Activated naive CD4-positive, alpha-beta T cell treated with anti-CD3 and anti-CD28 coated beads, Interleukin-2, amount 50 U/mL, for 16 hours (primary cell): ENCODE measurements around the gene IER3.
A peak's percentile ranks its signal among the peaks of the same experiment; 100 is the strongest.

Experiments used
- DNase-seq: peaks from one replicate; pipeline ENCODE4 v3.0.0-alpha.2; 2020

IER3 gene, protein sequence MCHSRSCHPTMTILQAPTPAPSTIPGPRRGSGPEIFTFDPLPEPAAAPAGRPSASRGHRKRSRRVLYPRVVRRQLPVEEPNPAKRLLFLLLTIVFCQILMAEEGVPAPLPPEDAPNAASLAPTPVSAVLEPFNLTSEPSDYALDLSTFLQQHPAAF

DNA sequence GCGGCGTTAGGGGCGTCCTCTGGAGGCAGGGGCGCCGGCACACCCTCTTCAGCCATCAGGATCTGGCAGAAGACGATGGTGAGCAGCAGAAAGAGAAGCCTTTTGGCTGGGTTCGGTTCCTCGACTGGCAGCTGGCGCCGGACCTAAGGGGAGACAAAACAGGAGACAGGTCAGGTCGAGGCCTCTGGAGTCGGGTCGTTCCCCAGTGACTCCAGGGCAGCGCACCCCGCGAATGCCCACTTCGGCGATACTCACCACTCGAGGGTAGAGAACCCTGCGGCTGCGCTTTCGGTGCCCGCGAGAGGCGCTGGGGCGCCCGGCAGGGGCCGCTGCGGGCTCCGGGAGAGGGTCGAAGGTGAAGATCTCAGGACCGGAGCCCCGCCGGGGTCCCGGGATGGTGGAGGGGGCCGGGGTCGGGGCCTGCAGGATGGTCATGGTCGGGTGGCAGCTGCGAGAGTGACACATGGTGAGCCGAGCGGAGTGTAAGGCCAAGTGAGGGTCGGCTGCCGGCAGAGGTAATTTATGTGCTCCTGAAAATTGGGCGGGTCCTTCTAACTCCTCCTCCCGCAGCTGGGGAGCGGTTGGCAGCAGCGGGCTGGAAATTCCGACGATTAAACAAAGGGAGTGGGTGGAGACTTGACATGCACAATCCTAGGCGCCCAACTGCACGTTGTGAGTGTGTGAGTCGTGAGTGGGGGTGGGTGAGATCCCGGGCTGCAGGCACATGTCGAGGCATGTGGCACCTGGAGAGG lies at the start of gene IER3:
Gene IER3, minus strand, starts transcription at position 494 of the 752 bp plus-strand sequence. Its CDS starts 29 bp downstream, at position 465.
- DNase-seq: peak; percentile 86

DNA sequence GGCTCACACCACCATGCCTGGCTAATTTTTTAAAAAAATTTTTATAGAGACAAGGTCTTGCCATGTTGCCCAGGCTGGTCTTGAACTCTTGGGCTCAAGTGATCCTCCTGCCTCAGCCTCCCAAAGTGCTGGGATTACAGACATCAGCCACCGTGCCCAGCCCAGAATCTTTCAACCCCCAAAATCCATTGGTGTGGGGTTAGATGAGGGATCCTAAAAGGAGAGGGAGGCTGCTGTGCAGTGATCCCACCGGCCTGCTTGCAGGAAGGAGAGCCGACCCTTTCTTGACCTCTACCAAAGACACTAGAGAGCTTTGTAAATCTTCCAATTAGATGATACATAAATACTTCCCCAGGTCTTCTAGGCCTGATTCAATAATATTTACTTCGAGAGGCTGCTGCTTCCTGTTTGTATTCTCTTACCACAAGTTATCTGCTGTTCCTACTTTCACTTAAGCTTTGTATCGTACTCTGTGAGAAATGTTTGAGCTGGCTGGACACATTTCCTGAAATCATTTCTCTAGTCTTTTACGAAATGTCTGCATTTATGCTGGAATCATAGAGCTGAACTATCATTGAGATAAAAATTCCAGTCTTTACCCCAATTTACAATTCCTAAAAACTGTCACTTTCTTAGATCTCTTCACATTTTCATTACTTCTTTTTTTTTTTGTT lies 49.3 kb upstream of the IER3 start:
- no peak for DNase-seq

DNA sequence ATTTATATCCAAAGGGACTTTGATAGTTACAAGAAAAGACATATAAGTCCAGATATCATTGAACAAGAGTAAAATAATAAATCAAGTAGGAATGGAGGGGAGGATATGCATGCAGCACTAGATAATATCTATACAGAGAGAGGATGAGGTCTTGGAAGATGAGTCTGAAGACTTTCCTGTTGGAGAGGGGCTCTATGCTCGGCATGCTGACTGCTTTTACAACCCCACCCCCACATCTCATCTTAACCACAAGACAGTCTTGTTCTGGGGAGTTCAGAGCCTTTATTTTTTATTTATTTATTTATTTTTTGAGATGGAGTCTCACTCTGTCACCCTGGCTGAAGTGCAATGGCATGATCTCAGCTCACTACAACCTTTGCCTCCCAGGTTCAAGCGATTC lies 48.4 kb upstream of the IER3 start:
- DNase-seq: no peak

DNA sequence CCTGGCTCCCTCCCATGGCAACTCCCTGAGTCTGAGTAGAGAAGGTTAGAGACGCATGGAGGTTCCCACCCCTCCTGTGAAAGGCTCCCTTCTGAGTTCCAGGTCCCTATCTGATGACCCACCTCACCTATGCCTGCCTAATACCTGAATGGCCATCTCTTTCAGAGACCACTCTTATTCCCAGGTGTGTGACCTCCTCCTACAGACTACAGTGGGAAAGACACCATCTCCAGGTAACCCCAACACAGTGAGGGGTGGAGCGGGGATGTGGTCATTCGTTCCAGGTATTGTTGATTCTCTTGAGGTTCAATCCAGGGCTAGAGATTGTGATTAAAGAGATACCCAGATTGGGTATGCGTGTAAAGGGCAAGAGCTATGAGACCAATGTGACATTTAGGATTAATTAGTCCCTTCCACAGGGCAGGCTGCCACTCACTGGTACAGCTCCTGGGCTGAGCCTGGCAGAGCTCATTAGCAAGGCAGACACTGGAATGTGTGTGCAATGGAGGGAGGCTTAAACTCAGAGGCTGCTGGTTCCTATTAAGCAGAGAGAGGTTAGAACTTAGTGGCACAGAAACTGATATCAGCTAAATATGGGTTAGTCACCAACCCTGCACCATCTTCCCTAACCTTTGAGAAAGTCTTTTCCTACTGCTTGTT lies 46.5 kb upstream of the IER3 start:
- DNase-seq: no peak

DNA sequence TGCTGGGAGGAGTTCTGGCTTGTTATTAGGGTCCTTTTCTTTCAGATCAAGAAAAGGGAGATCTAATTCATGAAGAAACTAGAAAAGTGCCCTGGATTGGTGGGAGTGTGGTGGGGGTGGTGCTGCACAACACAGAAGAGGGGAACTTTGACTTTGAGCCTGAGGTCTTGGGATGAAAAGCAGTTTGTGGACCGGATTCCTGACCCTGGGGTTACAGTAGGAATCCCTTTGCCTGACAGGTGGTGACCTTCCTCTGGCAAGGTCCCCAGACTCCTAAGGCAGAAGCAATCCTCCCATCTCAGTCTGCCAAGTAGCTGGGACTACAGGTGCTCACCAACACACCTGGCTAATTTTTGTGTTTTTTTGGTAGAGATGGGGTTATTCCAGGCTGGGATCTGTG lies 45.3 kb upstream of the IER3 start:
- DNase-seq: no peak

DNA sequence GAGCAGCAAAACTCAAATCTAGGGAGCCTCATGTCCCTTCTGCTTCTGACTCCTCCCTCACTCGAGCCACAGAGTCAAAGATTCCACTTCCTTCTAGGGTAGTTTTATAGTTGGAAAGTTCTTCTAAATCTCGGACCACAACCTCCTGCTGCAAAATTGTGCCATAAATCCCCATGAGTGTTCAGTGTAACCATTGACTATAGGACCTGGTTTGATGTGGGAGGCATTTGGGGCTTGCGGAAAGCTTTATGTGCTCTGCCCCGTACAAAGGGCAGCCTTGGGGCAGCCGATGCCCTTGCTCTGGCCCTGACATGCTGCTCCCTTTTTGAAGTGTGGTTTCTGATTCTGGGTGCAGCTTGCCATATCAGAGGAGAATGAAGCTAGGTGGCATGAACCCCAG lies 43.6 kb upstream of the IER3 start:
- no peak for DNase-seq

DNA sequence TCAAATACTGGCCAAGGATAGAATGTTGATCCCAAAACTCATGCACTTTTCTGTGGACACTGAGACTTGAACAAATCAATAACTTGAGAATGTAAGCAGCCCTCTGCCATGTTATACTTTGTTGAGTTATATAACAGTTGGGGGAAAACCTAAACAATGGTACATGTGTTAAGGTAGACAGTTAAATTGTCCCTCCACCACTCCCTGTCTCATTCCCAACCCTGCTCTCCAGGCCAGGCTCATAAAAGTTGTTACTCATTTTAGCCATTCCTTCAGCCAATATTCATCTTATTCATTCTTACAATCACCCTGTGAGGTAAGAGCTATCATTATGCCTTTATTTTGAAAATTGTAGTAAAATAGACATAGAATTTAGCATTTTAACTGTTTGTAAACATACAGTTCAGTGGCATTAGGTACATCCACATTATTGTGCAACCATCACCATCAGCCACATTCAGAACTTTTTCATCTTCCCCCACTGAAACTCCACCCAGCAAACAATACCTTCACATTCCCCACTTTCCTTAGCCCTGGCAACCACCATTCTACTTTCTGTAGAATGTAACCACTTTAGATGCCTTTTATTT lies 38.2 kb upstream of the IER3 start:
- no peak for DNase-seq

DNA sequence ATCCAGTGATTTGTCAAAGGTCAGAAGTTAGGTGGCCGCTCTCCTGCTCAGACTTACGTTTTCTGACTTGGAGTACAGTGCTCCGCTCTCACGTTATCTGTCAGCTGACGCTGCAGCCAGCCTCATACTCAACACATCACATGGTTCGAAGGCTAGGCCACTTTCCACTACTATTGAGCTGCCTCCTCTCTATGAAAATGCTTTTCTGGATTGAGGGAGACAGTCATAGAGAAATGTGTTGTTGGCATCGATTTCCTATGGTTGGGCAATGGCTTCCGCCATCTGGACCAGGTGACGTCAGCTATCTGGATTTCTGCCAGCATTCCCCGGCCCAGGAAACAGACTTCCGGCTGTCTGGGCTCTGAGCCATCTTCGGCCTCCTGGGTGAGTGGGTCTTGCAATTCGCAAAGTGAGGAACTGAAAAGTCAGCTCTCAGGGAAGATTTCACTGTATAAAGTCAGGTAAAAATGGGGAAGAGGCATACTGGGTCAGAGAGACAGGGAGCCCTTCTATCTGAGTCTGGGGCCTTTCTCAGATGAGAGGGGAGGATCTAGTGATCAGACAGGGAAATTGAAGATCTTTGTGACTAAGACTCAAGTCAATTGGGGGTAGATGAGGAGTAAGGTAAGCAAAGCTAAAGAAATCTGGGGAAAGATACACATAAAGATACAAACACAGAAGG lies 37.5 kb upstream of the IER3 start:
- peak; percentile 21 for DNase-seq

DNA sequence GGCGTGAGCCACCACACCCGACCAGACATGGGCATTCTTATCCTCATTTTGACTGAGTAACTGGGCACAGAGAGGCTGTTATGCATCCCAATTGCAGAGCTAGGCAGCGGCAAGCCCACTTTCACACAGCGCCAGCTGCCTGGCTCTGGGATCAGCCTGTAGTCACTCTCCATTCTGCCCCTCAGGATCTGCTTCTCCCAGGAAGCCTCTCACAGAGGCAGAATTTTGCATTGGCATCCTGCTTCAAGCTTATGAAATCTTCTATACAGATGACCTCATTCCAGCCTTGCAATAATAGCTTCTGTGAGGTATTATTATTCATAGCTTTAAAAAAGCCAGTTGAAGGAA lies 37.0 kb upstream of the IER3 start:
- no peak for DNase-seq

DNA sequence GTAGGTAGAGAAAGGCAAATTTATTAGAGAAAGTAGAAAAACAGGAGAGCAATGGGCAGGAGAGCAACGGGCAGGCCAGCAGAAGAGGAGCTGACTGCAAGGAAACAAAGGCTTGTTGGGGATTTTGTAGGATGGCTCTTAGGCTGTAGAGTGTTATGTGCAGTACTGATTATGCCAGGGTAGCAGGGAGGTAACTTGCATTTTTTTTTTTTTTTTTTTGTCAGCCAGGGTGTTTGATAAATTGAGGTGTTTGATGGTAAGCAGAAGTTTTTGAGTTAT lies 36.2 kb upstream of the IER3 start:
- DNase-seq: no peak

DNA sequence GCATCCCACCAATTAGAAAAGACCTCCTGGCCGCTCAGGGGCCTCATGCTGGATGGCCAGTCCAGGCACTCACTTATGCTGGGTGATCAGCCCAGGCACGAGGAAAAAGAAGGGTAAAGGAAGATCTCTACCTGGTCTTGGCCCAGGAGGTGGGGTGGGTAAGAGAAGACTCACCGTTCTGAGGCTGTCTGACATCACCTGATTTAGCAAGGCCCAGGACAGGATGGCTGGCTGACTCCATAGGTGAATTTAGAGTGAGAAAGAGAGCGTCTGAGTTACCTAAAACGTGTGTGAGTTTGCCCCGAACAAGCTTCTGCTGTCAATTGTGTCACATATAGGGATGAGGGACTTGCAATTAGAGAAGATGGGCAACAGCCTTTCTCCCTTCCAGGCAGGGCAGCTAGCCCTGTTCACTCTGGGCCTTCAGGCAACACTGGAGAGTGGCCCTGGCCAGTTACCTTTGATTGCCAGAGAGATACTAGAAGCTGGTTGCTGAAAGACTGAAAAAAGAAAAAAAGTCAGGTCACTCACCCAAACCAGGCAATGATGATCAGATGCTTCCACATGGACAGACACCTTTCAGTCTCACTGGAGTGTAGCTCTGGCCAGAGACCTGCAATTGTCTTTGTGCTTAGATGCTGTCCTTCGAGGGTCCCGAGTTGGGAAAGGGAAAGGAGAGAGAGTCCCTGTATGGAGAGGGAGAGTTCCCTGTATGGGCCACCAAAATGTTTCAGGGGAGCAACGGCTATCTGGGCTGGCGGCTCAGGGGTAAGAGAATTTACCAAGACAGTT lies 35.7 kb upstream of the IER3 start:
- DNase-seq: no peak

DNA sequence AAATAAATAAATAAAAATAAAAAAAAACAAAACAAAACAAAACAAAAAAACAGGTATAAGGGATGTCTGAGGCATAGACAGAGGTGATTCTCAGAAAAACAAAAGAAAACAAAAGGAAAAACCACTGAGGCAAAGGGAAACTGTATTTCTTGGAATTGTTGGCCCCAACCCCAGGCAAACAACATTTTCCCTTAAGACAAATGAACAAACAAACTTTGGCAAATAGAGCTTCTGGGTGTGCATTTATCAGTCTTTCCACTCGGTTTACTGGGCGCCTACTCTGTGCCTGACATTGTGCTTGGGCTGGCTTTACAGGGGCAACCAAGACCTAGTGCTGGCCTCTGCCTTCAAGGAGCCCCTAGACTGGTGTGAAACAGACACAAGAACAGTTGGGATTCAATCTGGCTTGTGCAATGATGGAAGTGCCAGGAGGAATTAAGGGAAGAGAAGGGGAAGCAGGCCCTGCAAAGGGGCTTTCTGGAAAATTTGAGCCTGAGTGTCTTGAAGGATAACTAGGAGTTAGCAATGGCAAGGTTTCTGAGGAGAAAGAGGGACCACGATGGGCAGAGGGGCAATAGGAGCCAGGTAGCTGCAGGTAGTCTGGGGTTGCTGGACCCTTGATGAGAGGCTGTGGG lies 33.8 kb upstream of the IER3 start:
- no peak for DNase-seq

DNA sequence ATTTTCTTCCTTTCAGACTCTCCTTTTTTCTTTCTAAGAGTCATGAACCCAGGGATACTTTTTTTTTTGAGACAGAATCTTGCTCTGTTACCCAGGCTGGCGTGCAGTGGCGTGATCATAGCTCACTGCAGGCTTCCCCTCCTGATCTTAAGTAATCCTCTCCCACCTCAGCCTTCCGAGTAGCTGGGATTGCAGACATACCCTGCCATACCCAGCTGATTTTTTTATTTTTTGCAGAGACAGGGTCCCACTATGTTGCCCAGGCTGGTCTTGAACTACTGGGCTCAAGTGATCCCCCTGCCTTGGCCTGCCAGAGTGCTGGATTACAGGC lies 32.8 kb upstream of the IER3 start:
- DNase-seq: no peak

DNA sequence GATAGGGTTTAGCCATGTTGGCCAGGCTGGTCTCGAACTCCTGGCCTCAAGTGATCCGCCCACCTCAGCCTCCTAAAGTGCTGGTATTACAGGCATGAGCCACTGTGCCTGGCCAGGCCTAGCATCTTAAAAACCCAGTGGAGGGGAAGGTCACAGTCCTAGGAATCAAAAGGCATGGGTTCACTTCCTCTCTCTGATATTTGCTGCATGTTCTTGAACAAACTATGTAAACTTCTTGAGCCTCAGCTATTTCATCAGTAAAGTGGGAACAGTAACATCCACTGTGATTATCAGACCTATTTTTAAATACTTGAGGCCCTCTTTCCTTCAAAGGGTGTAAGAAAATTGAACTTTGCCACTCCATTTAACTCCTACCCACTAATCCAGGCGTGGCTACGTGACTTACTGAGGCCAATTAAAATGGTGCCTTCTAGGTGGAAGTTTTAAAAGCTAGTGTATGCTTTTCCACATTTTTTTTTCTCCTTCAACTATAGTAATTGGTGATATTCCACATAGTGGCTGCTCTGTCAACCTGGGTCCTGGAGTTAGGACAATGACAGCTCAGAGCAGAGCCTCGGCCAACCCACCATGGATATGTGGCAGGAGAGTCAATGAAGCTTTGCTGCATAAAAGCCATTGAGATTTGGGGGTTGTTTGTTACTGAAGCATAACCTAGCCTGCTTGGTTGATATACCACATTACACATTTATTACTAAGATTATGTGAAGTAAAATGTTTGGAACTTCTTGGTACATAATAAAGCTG lies 32.2 kb upstream of the IER3 start:
- no peak for DNase-seq

DNA sequence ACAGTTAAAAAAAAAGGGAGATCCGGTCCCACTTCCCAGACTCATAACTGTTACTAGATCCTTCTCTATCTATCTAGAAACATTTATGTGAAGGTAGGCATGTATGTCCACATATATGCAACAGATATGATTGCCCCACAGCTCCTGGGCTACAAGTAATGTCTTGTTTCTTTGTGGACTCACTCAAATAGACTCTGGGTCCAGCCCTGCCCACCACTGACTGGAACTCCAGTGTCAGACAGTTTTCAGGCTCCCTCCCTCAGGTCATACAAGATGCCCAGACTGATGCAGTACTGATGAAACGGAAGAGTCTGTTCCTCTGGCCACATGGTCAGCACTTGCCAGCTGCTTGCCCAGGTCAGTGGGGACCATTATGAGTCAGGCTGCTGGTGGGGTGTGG lies 30.8 kb upstream of the IER3 start:
- no peak for DNase-seq

DNA sequence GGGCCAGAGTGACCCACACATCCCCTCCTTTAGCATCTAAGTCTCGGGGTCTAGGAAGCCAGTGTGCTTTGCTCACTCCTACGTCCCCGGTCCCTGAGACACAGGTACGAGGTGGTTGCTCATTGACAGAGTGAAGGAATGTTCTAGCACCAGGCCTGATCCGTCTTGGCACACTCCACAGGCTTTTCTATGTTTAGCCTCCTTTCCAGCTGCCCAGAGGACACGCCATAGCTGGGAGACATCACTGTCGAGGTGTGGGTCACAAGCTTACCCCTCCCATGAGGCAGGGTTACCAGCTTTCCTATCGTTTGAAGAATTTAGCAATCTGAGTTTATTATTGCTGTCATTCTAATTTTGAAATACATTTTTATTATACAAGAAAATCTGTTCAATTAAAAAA lies 30.4 kb upstream of the IER3 start:
- no peak for DNase-seq

DNA sequence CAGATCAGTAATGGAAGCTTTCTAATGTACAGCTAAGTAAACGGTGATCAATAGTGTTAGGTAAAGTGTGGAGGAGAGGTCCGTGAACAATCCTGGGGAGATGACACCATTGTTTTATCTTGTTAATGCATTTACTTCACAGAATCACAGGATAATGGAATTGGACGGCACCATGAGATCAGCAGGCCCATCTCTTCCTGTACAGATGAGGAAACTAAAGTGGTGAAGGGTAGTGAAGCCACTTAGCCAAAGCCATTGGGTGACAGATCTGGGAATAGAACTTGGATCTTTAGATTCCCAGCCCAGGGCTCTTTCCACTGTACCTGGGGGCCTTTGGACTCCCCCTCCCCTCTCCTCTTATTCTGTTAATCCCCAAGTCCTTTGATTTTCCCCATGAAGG lies 26.2 kb upstream of the IER3 start:
- no peak for DNase-seq

DNA sequence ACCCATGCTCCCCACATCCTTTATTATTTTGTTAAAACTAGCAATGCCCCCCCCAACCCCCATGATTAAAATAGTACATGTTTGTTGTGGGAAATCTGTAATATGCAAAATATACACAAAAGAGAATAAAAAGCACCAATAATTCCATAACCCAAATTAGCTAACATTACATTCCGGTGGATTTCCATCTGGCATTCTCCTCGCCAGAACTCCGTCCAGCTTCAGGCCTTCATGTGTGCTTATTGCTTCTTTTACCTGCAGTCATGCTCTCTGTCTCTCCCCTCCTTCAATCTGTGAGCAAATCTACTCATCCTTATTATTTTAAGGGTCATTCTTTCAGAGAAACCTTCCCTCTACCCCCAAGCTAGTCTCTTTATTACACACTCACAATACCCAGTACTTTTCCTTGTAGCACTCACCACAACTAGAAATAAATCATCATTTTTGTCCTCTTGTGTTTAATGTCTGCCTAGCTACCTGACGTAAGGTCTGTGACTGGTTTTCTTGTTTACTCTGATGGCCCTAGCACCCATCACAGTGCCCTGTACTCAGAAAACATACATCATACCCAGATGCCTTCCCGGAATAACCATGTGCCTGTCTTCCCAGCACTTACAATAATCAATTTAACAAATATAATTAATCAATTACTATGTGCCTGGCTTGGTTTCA lies 25.6 kb upstream of the IER3 start:
- no peak for DNase-seq

DNA sequence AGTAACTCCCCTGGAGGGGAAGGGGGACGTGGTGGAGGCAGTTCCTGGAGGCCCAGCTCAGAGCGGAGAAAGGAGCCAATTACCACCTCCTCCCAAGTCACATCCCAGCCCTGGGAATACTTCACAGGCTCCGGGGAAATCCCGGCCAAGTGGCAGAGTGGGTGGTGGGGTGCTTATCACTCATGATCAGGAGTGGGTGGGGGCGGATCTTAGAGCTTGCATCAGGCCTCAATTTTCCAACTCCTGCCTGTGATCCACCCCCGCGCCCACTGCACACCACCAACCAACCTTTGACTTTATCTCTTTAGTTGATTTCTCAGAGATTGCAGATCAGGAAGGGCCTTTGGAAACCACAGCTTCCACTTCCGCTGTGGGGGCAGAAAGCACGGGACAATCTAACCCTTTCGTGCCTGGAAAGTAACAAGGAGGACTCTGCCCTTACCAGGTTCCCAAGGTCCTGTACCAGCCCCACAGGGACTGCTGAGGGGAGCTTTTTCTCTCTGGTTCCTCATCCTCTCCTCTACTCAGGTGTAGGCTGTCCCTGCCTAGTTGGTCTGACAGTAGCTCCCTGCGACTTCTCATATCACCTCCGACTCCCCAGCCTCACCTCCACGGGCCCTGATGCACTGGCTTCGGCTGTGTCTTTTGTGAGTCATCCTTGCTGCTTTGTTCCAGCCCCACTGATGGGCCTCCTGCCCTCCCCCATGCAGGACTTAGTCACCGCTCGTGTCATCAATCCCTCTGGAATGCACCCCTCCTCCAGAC lies 24.9 kb upstream of the IER3 start:
- peak; percentile 81 for DNase-seq

DNA sequence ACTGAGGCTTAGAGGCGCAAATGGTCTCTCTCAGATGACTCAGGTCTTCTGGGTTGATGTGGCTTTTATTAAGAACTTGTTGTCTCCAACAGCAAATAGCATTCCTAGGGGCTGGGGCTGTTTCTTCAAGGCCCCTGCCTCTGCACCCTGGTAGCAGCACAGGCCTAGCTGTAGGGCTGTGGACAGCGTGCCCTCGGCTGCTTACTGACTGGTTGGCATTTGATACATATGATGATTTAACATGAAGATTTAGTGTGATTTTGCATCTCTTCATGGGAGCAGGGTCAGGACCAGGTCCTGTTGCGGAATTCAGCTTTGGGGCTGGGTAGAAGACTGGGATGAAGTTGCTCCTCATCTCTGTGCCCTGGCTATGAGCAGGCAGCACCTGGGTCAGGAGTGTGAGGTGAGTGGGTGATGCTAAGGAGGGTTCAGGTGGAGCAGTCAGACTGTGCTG lies 24.3 kb upstream of the IER3 start:
- DNase-seq: peak; percentile 31
